ENCODE measurements around the gene G3BP1.
A peak's percentile ranks its signal among the peaks of the same experiment; 100 is the strongest.

Gene G3BP1

DNA sequence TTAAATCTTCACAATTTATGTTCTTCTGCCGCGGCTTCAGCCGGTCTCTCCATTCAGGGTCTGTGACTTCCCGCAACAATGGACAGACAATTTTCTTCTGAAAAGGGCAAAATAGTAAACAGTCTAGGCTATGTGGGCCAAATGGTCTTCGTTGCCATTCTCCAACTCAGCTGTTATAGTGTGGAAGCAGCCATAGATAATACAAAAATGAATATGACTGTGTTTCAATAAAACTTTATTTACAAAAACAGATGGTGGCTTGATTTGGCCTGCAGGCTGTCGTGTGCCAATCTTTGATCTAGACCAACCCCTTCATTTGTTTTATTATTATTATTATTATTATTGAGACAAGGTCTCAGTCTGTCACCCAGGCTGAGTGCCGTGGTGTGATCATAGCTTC lies 41.4 kb upstream of the G3BP1 start:
- H2BK12ac ChIP-seq (ENCODE audit: low read length), result no peak overlapping the region
- H3K79me2 ChIP-seq (ENCODE audit: control insufficient read depth, insufficient read depth, low read length, poor library complexity), result no peaks in the 10 kb centered on the region
- H2AFZ ChIP-seq (ENCODE audit: insufficient read depth, low read length, poor library complexity), result no peak overlapping the region
- H3K36me3 ChIP-seq (ENCODE audit: control insufficient read depth in 1 of 2, insufficient read depth in 2 of 2, low read length in 2 of 2), result peaks cover 0 to 2% of the 10 kb centered on the region in 2 experiments
- DNase-seq, result no peak
- H3K9me3 ChIP-seq (ENCODE audit: insufficient read depth, low read depth, low read length), result no peaks in the 10 kb centered on the region
- peaks cover 0 to 2% of the 10 kb centered on the region in 2 experiments for H3K4me1 ChIP-seq (ENCODE audit: control insufficient read depth in 1 of 2, insufficient read depth in 2 of 2, low read length in 2 of 2)
- no peak overlapping the region for H3K23ac ChIP-seq (ENCODE audit: low read length)
- H3K27me3 ChIP-seq (ENCODE audit: insufficient read depth, low read length), result no peaks in the 10 kb centered on the region
- no peak overlapping the region for H3K14ac ChIP-seq (ENCODE audit: low read length)
- H2BK120ac ChIP-seq (ENCODE audit: insufficient read depth, low read length, poor library complexity), result no peak overlapping the region
- no peak overlapping the region for H3K4me2 ChIP-seq (ENCODE audit: low read length)
- H4K91ac ChIP-seq (ENCODE audit: low read depth, low read length), result no peak overlapping the region
- H3K4me3 ChIP-seq (ENCODE audit: low read depth, low read length), result no peak overlapping the region
- no peak overlapping the region for H3K18ac ChIP-seq (ENCODE audit: low read length)
- no peak overlapping the region for H2AK5ac ChIP-seq (ENCODE audit: low read length)
- H3K27ac ChIP-seq (ENCODE audit: low read depth, low read length), result no peak overlapping the region
- no peak overlapping the region for H3K4ac ChIP-seq (ENCODE audit: low read depth, low read length)
- H3K9ac ChIP-seq (ENCODE audit: low read length), result no peak overlapping the region
- no peak overlapping the region for H2BK5ac ChIP-seq (ENCODE audit: low read depth, low read length, poor library complexity)
- H4K12ac ChIP-seq (ENCODE audit: low read depth, low read length), result no peak overlapping the region
- peaks cover 5% of the 10 kb centered on the region for H3K79me1 ChIP-seq (ENCODE audit: low read length)
- WGBS (ENCODE audit: extremely low coverage, insufficient coverage, insufficient read length), result no CpG with 5 or more reads among the region's 7 CpGs
- no peak overlapping the region for H4K8ac ChIP-seq (ENCODE audit: low read depth, low read length)

GRCh38 chr5:151733358-151734063 lies 38.2 kb upstream of the G3BP1 start:
- Histone ChIP-seq H4K91ac (ENCODE audit: low read depth, low read length) (no peak overlapping the region), H2BK5ac (ENCODE audit: low read depth, low read length, poor library complexity) (no peak overlapping the region), H4K12ac (ENCODE audit: low read depth, low read length) (no peak overlapping the region), H3K4me1 (ENCODE audit: control insufficient read depth in 1 of 2, insufficient read depth in 2 of 2, low read length in 2 of 2) (no peaks in the 10 kb centered on the region), H3K27me3 (ENCODE audit: insufficient read depth, low read length) (no peaks in the 10 kb centered on the region), H3K23ac (ENCODE audit: low read length) (no peak overlapping the region), H2AK5ac (ENCODE audit: low read length) (no peak overlapping the region), H3K4me3 (ENCODE audit: low read depth, low read length) (no peak overlapping the region), H2BK120ac (ENCODE audit: insufficient read depth, low read length, poor library complexity) (no peak overlapping the region), H2BK12ac (ENCODE audit: low read length) (no peak overlapping the region), H3K9ac (ENCODE audit: low read length) (no peak overlapping the region), H2AFZ (ENCODE audit: insufficient read depth, low read length, poor library complexity) (no peak overlapping the region), H3K9me3 (ENCODE audit: insufficient read depth, low read depth, low read length) (no peaks in the 10 kb centered on the region), H3K79me1 (ENCODE audit: low read length) (peaks cover 6% of the 10 kb centered on the region), H3K36me3 (ENCODE audit: control insufficient read depth in 1 of 2, insufficient read depth in 2 of 2, low read length in 2 of 2) (peaks cover 0 to 2% of the 10 kb centered on the region in 2 experiments), H3K4me2 (ENCODE audit: low read length) (no peak overlapping the region), H3K4ac (ENCODE audit: low read depth, low read length) (no peak overlapping the region), H3K14ac (ENCODE audit: low read length) (no peak overlapping the region), H3K27ac (ENCODE audit: low read depth, low read length) (no peak overlapping the region), H4K8ac (ENCODE audit: low read depth, low read length) (no peak overlapping the region), H3K79me2 (ENCODE audit: control insufficient read depth, insufficient read depth, low read length, poor library complexity) (no peaks in the 10 kb centered on the region), H3K18ac (ENCODE audit: low read length) (no peak overlapping the region)
- WGBS (ENCODE audit: extremely low coverage, insufficient coverage, insufficient read length), result no CpG with 5 or more reads among the region's 9 CpGs
- DNase-seq, result no peak

DNA sequence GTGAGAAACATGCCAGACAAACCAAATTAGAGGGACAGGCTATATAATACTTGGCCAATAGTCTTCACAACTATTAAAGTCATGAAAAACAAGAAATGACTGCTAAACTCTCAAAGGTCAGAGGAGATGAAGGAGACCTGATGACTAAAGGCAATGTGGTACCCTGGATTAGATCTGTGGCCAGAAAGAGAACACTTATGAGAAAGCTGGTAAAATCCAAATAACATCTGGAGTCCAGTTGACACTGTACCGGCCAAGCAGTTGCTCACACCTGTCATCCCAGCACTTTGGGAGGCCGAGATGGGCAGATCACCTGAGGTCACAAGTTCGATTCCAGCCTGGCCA lies 37.7 kb upstream of the G3BP1 start:
- Histone ChIP-seq H2BK12ac (ENCODE audit: low read length) (no peak overlapping the region), H3K4me1 (ENCODE audit: control insufficient read depth in 1 of 2, insufficient read depth in 2 of 2, low read length in 2 of 2) (no peaks in the 10 kb centered on the region), H3K9me3 (ENCODE audit: insufficient read depth, low read depth, low read length) (no peaks in the 10 kb centered on the region), H3K23ac (ENCODE audit: low read length) (no peak overlapping the region), H4K12ac (ENCODE audit: low read depth, low read length) (no peak overlapping the region), H2AFZ (ENCODE audit: insufficient read depth, low read length, poor library complexity) (no peak overlapping the region), H3K27ac (ENCODE audit: low read depth, low read length) (no peak overlapping the region), H2BK5ac (ENCODE audit: low read depth, low read length, poor library complexity) (no peak overlapping the region), H3K4me2 (ENCODE audit: low read length) (no peak overlapping the region), H3K27me3 (ENCODE audit: insufficient read depth, low read length) (no peaks in the 10 kb centered on the region), H3K36me3 (ENCODE audit: control insufficient read depth in 1 of 2, insufficient read depth in 2 of 2, low read length in 2 of 2) (no peaks in the 10 kb centered on the region), H4K8ac (ENCODE audit: low read depth, low read length) (no peak overlapping the region), H3K4me3 (ENCODE audit: low read depth, low read length) (no peak overlapping the region), H2BK120ac (ENCODE audit: insufficient read depth, low read length, poor library complexity) (no peak overlapping the region), H3K9ac (ENCODE audit: low read length) (no peak overlapping the region), H3K18ac (ENCODE audit: low read length) (no peak overlapping the region), H4K91ac (ENCODE audit: low read depth, low read length) (no peak overlapping the region), H3K4ac (ENCODE audit: low read depth, low read length) (no peak overlapping the region), H3K14ac (ENCODE audit: low read length) (no peak overlapping the region), H3K79me2 (ENCODE audit: control insufficient read depth, insufficient read depth, low read length, poor library complexity) (no peaks in the 10 kb centered on the region), H2AK5ac (ENCODE audit: low read length) (no peak overlapping the region), H3K79me1 (ENCODE audit: low read length) (peaks cover 5% of the 10 kb centered on the region)
- no peak for DNase-seq
- no CpG with 5 or more reads among the region's 3 CpGs for WGBS (ENCODE audit: extremely low coverage, insufficient coverage, insufficient read length)

GRCh38 chr5:151735646-151736045 lies 36.1 kb upstream of the G3BP1 start:
- H4K12ac ChIP-seq (ENCODE audit: low read depth, low read length), result no peak overlapping the region
- H3K27ac ChIP-seq (ENCODE audit: low read depth, low read length), result no peak overlapping the region
- no peak overlapping the region for H4K8ac ChIP-seq (ENCODE audit: low read depth, low read length)
- peaks cover 8% of the 10 kb centered on the region for H3K79me1 ChIP-seq (ENCODE audit: low read length)
- no peaks in the 10 kb centered on the region for H3K9me3 ChIP-seq (ENCODE audit: insufficient read depth, low read depth, low read length)
- H3K4ac ChIP-seq (ENCODE audit: low read depth, low read length), result no peak overlapping the region
- no peaks in the 10 kb centered on the region for H3K79me2 ChIP-seq (ENCODE audit: control insufficient read depth, insufficient read depth, low read length, poor library complexity)
- no peak overlapping the region for H2BK5ac ChIP-seq (ENCODE audit: low read depth, low read length, poor library complexity)
- H3K4me3 ChIP-seq (ENCODE audit: low read depth, low read length), result no peak overlapping the region
- no peak overlapping the region for H4K91ac ChIP-seq (ENCODE audit: low read depth, low read length)
- no peak overlapping the region for H3K18ac ChIP-seq (ENCODE audit: low read length)
- H2AFZ ChIP-seq (ENCODE audit: insufficient read depth, low read length, poor library complexity), result no peak overlapping the region
- H2BK12ac ChIP-seq (ENCODE audit: low read length), result no peak overlapping the region
- H3K14ac ChIP-seq (ENCODE audit: low read length), result no peak overlapping the region
- H3K4me2 ChIP-seq (ENCODE audit: low read length), result no peak overlapping the region
- no peak overlapping the region for H3K23ac ChIP-seq (ENCODE audit: low read length)
- no peak for DNase-seq
- H3K4me1 ChIP-seq (ENCODE audit: control insufficient read depth in 1 of 2, insufficient read depth in 2 of 2, low read length in 2 of 2), result peaks cover 11 to 12% of the 10 kb centered on the region in 2 experiments
- H3K9ac ChIP-seq (ENCODE audit: low read length), result no peak overlapping the region
- peak overlapping the region; percentile 57 for H2AK5ac ChIP-seq (ENCODE audit: low read length)
- H2BK120ac ChIP-seq (ENCODE audit: insufficient read depth, low read length, poor library complexity), result no peak overlapping the region
- no peaks in the 10 kb centered on the region for H3K27me3 ChIP-seq (ENCODE audit: insufficient read depth, low read length)
- no peaks in the 10 kb centered on the region for H3K36me3 ChIP-seq (ENCODE audit: control insufficient read depth in 1 of 2, insufficient read depth in 2 of 2, low read length in 2 of 2)
- WGBS (ENCODE audit: extremely low coverage, insufficient coverage, insufficient read length), result no CpG with 5 or more reads among the region's 1 CpG

Data from trophoblast cell (in vitro differentiated cells and primary cell).